Esophagus muscularis mucosa (tissue), 3 donors: Measurements from ENCODE around the gene LRP5.
A peak's percentile ranks its signal among the peaks of the same experiment; 100 is the strongest.

Experiments used
- POLR2A ChIP-seq: fragments of 450-650 bp; IDR thresholded peaks from one replicate; pipeline ENCODE4 v1.6.1; 2017; ENCODE audit warnings: antibody characterized with exemption, moderate library complexity, mild to moderate bottlenecking, low read depth
- TF ChIP-seq, protein P1 (sequence below), 3 experiments: fragments of 200-600 bp in 2 of 3; fragments of 450-650 bp in 1 of 3; sonication (generic) in 2 of 3; IDR thresholded peaks; one replicate each; pipeline ENCODE4 v1.5.1; 2017 to 2019; ENCODE audit warnings: antibody characterized with exemption in 3 of 3, mild to moderate bottlenecking in 2 of 3, moderate library complexity in 1 of 3

GRCh38 chr11:68271023-68271780 lies 41.2 kb upstream of the LRP5 start:
- TF ChIP-seq, protein P1, sequence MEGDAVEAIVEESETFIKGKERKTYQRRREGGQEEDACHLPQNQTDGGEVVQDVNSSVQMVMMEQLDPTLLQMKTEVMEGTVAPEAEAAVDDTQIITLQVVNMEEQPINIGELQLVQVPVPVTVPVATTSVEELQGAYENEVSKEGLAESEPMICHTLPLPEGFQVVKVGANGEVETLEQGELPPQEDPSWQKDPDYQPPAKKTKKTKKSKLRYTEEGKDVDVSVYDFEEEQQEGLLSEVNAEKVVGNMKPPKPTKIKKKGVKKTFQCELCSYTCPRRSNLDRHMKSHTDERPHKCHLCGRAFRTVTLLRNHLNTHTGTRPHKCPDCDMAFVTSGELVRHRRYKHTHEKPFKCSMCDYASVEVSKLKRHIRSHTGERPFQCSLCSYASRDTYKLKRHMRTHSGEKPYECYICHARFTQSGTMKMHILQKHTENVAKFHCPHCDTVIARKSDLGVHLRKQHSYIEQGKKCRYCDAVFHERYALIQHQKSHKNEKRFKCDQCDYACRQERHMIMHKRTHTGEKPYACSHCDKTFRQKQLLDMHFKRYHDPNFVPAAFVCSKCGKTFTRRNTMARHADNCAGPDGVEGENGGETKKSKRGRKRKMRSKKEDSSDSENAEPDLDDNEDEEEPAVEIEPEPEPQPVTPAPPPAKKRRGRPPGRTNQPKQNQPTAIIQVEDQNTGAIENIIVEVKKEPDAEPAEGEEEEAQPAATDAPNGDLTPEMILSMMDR (IDR thresholded peaks at IDR 0.05): peak in 2 of 3 experiments; percentile 39 to 46
- TF ChIP-seq POLR2A: no peak
